Stimulated activated CD4-positive, alpha-beta T cell treated with anti-CD3 and anti-CD28 coated beads, Interleukin-15, amount 100 ng/mL, for 1 hour (primary cell): ENCODE data around the gene PLA2R1.
"Not testable (repeated sequence)": the region's sequence is repeated elsewhere in the genome, so short reads cannot be mapped to it uniquely, and the experiment has no call there.

Experiments used
- DNase-seq, 2 donors: peaks; one replicate each; pipeline ENCODE4 v3.0.0-alpha.2; 2020; ENCODE audit warnings: low read depth in 1 of 2, low spot score in 1 of 2

Gene PLA2R1

GRCh38 chr2:159982842-159983785 lies 79.3 kb downstream of the PLA2R1 start:
- no peak for DNase-seq

DNA sequence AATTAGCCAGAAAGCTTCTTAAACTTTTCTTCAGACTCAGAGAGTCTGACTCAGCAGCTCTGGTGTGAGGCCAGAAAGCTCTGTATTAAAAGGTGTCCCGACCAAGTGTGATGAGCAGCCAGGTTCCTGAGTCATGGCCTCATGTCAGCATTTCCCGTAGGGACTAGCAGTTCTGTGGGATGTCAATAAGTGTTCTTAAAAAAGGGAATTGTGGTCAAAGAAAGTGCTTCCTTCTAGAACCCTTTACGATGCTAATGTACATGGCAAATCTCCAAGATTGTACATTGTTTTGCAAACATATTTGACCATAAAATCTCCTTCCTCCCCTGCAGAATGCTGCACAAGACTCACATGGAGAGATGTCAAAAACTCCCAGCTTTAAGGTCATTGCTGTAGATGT lies 80.1 kb downstream of the PLA2R1 start:
- no peak for DNase-seq

DNA sequence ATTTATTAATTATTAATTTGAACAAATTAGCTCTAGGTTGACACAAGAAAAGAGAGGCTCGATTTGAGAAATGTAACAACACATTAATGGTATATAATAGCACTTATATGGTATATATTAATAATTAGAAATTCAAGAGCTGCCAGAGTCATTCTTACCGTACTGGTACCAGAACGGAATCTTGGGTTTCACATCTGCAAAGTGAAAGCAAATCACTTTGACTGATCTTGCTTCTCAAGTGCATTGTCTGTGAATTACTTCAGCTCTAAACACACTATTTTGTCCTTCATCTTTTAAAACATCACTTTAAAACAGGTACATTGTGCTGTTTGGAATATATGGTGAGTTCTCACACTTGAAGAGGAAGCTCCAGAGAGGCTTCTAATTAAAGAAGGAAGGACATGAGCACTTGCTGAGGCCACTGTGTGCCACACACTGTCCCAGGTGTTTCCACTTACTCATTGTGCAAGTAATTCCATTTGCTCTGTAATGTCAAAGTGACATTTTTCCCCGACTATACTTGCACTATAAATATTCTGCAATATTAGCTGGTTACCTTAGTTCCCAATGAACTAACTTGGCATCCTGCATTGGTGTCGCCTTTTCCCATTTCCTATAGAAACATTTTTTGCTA lies 85.8 kb downstream of the PLA2R1 start:
- DNase-seq: no peak

DNA sequence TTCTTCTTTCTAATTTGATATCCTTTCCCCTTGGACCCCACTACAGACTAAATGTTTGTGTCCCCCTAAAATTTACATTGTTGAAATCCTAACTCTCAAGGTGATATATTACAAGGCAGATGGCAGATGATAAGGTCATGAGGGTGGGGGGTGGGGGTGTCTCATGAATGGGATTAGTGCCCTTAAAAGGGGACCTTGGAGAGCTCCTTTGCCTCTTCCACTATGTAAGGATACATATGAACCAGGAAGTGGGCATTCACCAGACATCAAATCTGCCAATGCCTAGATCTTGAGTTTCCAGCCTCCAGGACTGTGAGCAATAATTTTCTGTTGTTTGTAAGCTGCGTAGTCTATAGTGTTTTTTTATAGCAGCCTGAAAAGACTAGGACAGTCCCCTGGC lies 89.1 kb downstream of the PLA2R1 start:
- DNase-seq: no peak

DNA sequence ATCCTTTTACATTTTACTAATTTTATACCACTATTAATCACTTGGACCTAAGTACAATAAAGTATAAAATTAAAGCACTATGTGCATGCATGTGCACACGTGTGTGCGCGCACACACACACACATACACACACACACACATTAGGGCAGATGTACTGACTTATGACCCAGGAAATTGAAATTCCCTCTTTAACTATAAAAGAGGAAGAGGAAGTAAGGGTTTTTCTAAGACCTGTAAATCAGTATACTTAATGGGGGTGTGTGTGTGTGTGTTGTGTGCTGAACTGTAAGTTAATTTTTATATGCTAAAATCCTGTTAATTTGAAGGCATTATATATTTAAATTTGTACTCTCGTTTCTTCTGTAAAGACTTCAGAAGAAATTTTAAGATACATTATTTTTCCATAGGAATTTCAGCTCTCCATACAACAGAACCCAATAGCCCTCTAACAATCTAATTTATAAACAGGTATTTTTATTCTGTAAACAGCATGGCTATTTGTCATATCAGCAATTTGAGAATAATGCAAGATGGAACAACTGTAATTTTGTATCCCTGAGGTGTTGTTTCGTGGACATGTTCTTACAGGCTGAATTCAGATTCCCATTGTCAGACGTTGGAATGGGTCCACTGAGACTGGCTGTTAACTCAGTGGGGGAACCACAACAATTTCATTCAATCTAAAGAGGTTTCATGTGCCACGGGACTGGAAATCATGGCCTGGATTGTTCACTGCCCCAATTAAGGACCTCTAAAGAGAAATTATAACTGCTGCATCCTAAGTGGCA lies 90.9 kb downstream of the PLA2R1 start:
- DNase-seq: no peak

GRCh38 chr2:159970548-159970947 lies 91.9 kb downstream of the PLA2R1 start:
- not testable (repeated sequence) for DNase-seq

DNA sequence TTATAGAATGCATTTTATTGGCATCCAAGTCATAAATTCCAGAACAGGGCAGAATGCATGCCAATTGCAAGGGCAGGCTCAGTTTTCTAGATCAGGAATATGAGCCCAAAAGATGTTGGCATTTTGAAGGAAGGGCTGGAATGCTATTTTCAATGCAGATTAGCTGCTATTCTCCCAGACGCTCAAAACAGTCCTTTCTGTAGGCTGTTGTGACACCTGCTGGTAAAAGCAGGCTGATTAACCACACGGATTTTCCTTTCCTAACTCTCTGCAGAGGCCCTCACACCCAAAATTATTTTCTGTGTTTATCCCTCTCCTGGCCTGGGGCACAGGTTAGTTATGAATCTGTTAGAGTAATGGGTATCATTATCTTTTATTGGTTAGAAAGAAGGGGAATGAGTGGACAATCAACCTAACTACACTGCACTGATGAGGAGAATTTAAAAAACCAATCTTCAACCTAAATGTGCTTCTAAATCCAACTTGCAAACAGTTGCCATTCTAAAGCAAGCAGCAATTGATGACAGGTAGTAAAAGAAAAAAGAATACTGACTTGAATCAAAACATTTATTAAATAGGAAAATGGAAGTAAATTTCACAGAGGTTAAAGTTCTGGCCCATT lies 94.0 kb downstream of the PLA2R1 start:
- no peak for DNase-seq

- no peak for DNase-seq
Measured at GRCh38 chr2:159963700-159964099, 98.7 kb downstream of the PLA2R1 start.

- DNase-seq: not testable (repeated sequence)
Measured at GRCh38 chr2:159962513-159962912, 99.9 kb downstream of the PLA2R1 start.

GRCh38 chr2:159961451-159961850 lies 101.0 kb downstream of the PLA2R1 start:
- no peak for DNase-seq

DNA sequence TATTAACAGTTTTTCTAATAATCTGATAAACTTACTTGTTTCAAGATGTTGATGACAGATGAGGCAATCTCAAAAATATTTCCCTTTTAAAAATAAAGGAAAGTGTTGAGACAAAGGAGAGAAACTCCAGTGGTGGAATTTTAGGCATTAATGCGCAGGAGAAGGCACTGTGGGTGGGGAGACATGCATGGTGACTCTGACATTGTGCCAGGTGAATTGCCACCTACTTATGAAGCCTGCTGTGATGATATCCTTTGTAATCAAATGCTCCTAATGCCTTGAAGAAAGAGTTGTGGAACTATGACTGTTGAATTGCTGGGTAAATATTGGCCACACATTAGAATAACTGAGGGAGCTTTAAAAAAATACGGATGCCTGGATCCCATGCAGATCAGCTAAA lies 101.4 kb downstream of the PLA2R1 start:
- DNase-seq: no peak

DNA sequence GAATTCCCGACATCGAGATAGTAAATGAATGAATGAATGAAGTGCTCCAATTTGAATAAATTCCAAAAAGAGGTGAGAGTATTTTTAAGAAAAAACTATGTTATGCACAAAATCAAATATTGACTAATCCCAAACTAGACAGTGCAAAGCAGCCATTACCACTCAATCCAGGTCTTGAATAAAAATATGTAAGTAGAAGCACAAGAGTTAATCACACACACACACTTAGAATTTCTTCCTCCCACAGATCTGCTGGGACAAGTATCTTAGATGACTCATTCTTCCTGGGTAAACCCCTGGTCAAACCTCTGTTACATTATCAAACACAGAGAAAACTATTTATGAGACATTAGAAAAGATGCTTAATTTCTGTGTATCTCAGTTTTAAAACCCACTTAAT lies 102.0 kb downstream of the PLA2R1 start:
- DNase-seq: no peak

GRCh38 chr2:159959136-159959535 lies 103.3 kb downstream of the PLA2R1 start:
- no peak for DNase-seq

- no peak for DNase-seq
Measured at GRCh38 chr2:159953136-159953823, 109.1 kb downstream of the PLA2R1 start.

DNA sequence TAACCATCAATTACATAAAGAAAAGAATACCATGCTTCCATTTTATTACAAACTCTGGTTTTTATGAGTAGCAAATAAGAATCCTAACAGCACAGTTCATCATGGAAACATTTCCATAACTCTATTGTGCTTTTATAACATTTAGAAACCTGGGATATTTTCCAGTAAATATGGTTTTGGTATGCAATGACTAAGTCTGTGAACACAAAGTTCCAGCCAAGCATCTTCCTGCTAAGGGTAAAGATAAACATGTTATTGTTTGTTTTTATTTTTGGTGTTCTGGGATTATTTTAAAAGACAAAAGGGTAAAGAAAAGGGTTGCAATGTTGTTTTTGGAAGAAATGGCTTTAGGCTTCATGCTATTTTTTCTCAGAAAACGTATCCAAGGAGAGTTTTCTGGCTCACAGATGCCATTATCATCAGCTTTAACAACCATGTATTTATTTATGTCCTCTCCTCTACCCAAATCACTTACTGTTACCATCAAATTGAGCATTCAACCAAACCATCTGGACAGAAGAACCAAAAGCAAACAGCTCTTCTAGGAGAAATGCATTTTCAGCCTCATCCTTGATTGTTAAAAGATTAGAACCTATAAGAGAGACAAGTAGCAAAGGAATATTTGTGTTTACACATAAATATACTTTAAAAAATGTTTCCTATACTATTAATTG lies 116.0 kb downstream of the PLA2R1 start:
- DNase-seq: no peak

DNA sequence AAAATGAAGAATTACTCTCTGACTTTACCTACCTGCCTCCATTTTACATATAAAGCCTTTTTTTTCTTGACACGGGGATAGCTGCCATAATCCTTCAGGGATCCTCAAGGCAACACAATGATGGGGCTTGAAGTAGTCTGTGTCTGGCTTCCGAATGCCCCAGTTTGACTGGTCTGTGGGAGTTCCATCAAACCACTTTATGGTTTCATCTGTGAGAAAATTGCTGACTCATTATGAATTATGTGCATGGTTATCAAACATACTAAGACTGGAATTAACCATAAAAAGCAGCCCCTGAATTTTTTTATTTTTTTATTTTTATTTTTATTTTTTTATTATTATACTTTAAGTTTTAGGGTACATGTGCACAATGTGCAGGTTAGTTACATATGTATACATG lies 117.5 kb downstream of the PLA2R1 start:
- DNase-seq: no peak

GRCh38 chr2:159942146-159942545 lies 120.3 kb downstream of the PLA2R1 start:
- no peak for DNase-seq

DNA sequence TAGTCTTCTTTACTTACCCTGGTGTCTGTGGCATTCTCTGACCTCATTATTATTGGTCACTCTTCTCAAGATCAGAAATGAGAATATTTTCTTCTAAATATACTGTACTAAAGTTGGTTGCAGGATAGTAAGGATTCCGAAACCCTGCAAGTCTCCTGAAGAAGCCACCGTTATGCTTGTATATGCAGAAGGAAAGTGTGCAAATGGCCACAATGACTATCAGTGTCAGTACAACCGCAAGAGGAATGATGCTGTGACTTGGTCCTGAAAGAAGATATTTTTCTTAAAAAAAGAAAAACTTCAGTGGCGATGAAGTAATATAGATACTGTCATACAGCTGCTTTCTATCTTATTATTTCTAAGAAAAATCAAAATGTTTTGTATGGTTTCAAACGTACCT lies 120.7 kb downstream of the PLA2R1 start:
- DNase-seq: no peak

DNA sequence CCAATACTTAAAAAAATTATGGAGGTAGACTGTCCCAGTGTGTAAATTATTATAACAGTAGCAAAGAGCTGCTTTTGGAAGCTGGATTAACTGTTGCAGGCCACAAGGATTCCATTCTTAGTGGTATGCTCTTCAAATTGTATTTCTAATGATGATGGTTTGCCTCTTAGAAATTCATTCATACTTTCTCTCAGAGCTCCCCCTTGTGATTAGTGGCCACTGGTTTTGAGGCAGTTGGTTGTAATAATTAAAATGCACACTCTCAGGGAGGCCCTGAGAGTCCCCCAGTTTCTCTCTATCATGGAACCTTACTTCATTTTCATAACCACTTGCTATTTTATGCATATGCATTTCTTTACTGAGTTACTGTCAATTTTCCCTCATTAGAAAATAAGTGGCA lies 122.5 kb downstream of the PLA2R1 start:
- DNase-seq: no peak

DNA sequence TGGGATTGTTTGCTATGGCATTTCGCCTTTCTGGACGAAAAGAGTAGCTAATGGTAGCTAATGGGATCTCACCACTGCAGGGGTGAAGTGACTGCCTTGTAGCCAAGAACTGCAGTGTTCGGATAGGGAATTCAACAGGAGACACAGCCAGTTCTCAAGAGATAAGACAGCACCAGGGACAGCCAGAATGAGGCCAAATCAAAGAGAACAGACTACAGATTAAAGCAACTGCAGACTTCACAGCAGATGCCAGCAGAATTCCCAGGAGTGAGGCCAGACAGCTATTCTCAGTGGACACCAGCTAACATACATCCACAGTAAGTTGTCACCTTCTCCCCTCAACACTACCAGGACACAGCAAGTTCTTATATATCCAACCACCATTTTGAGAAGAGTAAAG lies 124.0 kb downstream of the PLA2R1 start:
- no peak for DNase-seq
